ENCODE measurements around the gene OR10P1.
A peak's percentile ranks its signal among the peaks of the same experiment; 100 is the strongest.

OR10P1 gene

GRCh38 chr12:55651299-55651683 lies 14.6 kb downstream of the OR10P1 start:
- no peak for TF ChIP-seq CTCF (IDR thresholded peaks at IDR 0.05)
- Histone ChIP-seq H3K36me3 (no peaks in the 10 kb centered on the region), H3K27me3 (no peaks in the 10 kb centered on the region), H3K4me1 (ENCODE audit: control insufficient read depth in 1 of 2, insufficient read depth in 1 of 2, low read depth in 1 of 2, low read length in 1 of 2) (peaks cover 32% of the 10 kb centered on the region in 2 experiments), H3K4me3 (ENCODE audit: low read depth in 1 of 2, low read length in 1 of 2) (no peak overlapping the region), H3K27ac (peak overlapping the region; percentile 86), H3K9me3 (no peaks in the 10 kb centered on the region)

GRCh38 chr12:55652352-55652751 lies 15.7 kb downstream of the OR10P1 start:
- Histone ChIP-seq H3K4me1 (ENCODE audit: control insufficient read depth in 1 of 2, insufficient read depth in 1 of 2, low read depth in 1 of 2, low read length in 1 of 2) (peaks cover 26 to 30% of the 10 kb centered on the region in 2 experiments), H3K36me3 (no peaks in the 10 kb centered on the region), H3K9me3 (no peaks in the 10 kb centered on the region), H3K27me3 (no peaks in the 10 kb centered on the region), H3K27ac (no peak overlapping the region), H3K4me3 (ENCODE audit: low read depth in 1 of 2, low read length in 1 of 2) (no peak overlapping the region)
- no peak for TF ChIP-seq CTCF (IDR thresholded peaks at IDR 0.05)

- Histone ChIP-seq H3K27me3 (no peaks in the 10 kb centered on the region), H3K27ac (no peak overlapping the region), H3K4me1 (ENCODE audit: control insufficient read depth in 1 of 2, insufficient read depth in 1 of 2, low read depth in 1 of 2, low read length in 1 of 2) (peaks cover 23 to 28% of the 10 kb centered on the region in 2 experiments), H3K4me3 (ENCODE audit: low read depth in 1 of 2, low read length in 1 of 2) (no peak overlapping the region), H3K9me3 (no peaks in the 10 kb centered on the region), H3K36me3 (no peaks in the 10 kb centered on the region)
- no peak for TF ChIP-seq CTCF (IDR thresholded peaks at IDR 0.05)
Measured at GRCh38 chr12:55653031-55653430, 16.3 kb downstream of the OR10P1 start.

- H3K4me1 ChIP-seq (ENCODE audit: control insufficient read depth in 1 of 2, insufficient read depth in 1 of 2, low read depth in 1 of 2, low read length in 1 of 2) = peaks cover 23 to 28% of the 10 kb centered on the region in 2 experiments
- no peaks in the 10 kb centered on the region for H3K27me3 ChIP-seq
- H3K27ac ChIP-seq = no peak overlapping the region
- TF ChIP-seq CTCF (IDR thresholded peaks at IDR 0.05) = no peak
- no peaks in the 10 kb centered on the region for H3K9me3 ChIP-seq
- H3K36me3 ChIP-seq = no peaks in the 10 kb centered on the region
- H3K4me3 ChIP-seq (ENCODE audit: low read depth in 1 of 2, low read length in 1 of 2) = no peak overlapping the region
Measured at GRCh38 chr12:55654511-55655214, 18.0 kb downstream of the OR10P1 start.

GRCh38 chr12:55657212-55657611 lies 20.5 kb downstream of the OR10P1 start:
- Histone ChIP-seq H3K4me3 (ENCODE audit: low read depth in 1 of 2, low read length in 1 of 2) (no peak overlapping the region), H3K27ac (no peak overlapping the region), H3K27me3 (no peaks in the 10 kb centered on the region), H3K4me1 (ENCODE audit: control insufficient read depth in 1 of 2, insufficient read depth in 1 of 2, low read depth in 1 of 2, low read length in 1 of 2) (peaks cover 7 to 11% of the 10 kb centered on the region in 2 experiments), H3K9me3 (no peaks in the 10 kb centered on the region), H3K36me3 (no peaks in the 10 kb centered on the region)
- no peak for TF ChIP-seq CTCF (IDR thresholded peaks at IDR 0.05)
